ENCODE measurements around the gene INO80D.
"Not testable (repeated sequence)": the region's sequence is repeated elsewhere in the genome, so short reads cannot be mapped to it uniquely, and the experiment has no call there.

Gene INO80D

GRCh38 chr2:206045251-206045650 is 40.7 kb downstream of the INO80D start:
- POLR2A ChIA-PET = no interaction called here
- no peak for TF ChIP-seq CTCF (IDR thresholded peaks at IDR 0.05; ENCODE audit: insufficient read depth, low read length, missing control alignments)
- CTCF ChIA-PET = no interaction called here

GRCh38 chr2:206040525-206040924 is 45.4 kb downstream of the INO80D start:
- CTCF ChIA-PET = no interaction called here
- no peak overlapping the region for H3K4me3 ChIP-seq (ENCODE audit: low read depth, low read length)
- POLR2A ChIA-PET = no interaction called here
- no peak for DNase-seq (ENCODE audit: low read depth, low spot score)
- TF ChIP-seq CTCF (IDR thresholded peaks at IDR 0.05; ENCODE audit: insufficient read depth, low read length, missing control alignments) = no peak

More at GRCh38 chr2:206045251-206045650, 40.7 kb downstream of the INO80D start:
- no peak overlapping the region for H3K4me3 ChIP-seq (ENCODE audit: low read depth, low read length)
- DNase-seq (ENCODE audit: low read depth, low spot score) = peak; percentile 5

- H3K4me3 ChIP-seq (ENCODE audit: low read depth, low read length); POLR2A ChIA-PET; DNase-seq (ENCODE audit: low read depth, low spot score); CTCF ChIA-PET: not testable (repeated sequence)
These were observed 50.6 kb downstream of the INO80D start for GRCh38 chr2:206035393-206035792.

- POLR2A ChIA-PET; H3K4me3 ChIP-seq (ENCODE audit: low read depth, low read length); DNase-seq (ENCODE audit: low read depth, low spot score): not testable (repeated sequence)
- CTCF ChIA-PET = interaction anchor here (1.0 to 1.2 kb wide), 2 partner anchors 10 to 18 kb away, joined by 4 read pairs; no protein-coding TSS in a partner anchor
These were observed 52.5 kb downstream of the INO80D start for GRCh38 chr2:206033452-206033851.

- POLR2A ChIA-PET = interaction anchor here (0.6 kb wide), 1 partner anchor 61 kb away, joined by 4 read pairs; no protein-coding TSS in a partner anchor
- CTCF ChIA-PET = interaction anchor here (0.9 kb wide), 1 partner anchor 132 kb away, joined by 3 read pairs; no protein-coding TSS in a partner anchor
- TF ChIP-seq CTCF (IDR thresholded peaks at IDR 0.05; ENCODE audit: insufficient read depth, low read length, missing control alignments) = no peak
- no peak overlapping the region for H3K4me3 ChIP-seq (ENCODE audit: low read depth, low read length)
- no peak for DNase-seq (ENCODE audit: low read depth, low spot score)
These were observed 53.9 kb downstream of the INO80D start for GRCh38 chr2:206031950-206032567.

- POLR2A ChIA-PET = no interaction called here
- CTCF ChIA-PET = interaction anchor here (1.4 kb wide), 1 partner anchor 13 kb away, joined by 3 read pairs; no protein-coding TSS in a partner anchor
- no peak for DNase-seq (ENCODE audit: low read depth, low spot score)
- no peak for TF ChIP-seq CTCF (IDR thresholded peaks at IDR 0.05; ENCODE audit: insufficient read depth, low read length, missing control alignments)
- no peak overlapping the region for H3K4me3 ChIP-seq (ENCODE audit: low read depth, low read length)
These were observed 54.7 kb downstream of the INO80D start for GRCh38 chr2:206031162-206031784.

GRCh38 chr2:206028101-206028500 is 57.9 kb downstream of the INO80D start:
- POLR2A ChIA-PET = no interaction called here
- CTCF ChIA-PET = interaction anchor here (1.0 kb wide), 1 partner anchor 9 kb away, joined by 3 read pairs; no protein-coding TSS in a partner anchor
- no peak overlapping the region for H3K4me3 ChIP-seq (ENCODE audit: low read depth, low read length)
- TF ChIP-seq CTCF (IDR thresholded peaks at IDR 0.05; ENCODE audit: insufficient read depth, low read length, missing control alignments) = no peak
- no peak for DNase-seq (ENCODE audit: low read depth, low spot score)

Measured in AG04449 (cell line).